HG03575 (cell line): ENCODE data around the gene CTBP1.

Source experiments
- ATAC-seq: cut with Tn5 transposase; IDR thresholded peaks from one replicate; pipeline ENCODE4 v1.9.1; 2021; ENCODE audit not compliant: unreplicated experiment, insufficient number of reproducible peaks, low FRiP score; ENCODE audit errors: extremely low read depth

CTBP1 gene

GRCh38 chr4:1230971-1231636, 17.8 kb downstream of the CTBP1 start:
- no peak for ATAC-seq

- ATAC-seq, result no peak
Observed at GRCh38 chr4:1230316-1230715, 18.6 kb downstream of the CTBP1 start.

- ATAC-seq, result no peak
Observed at GRCh38 chr4:1229117-1229849, 19.6 kb downstream of the CTBP1 start.

GRCh38 chr4:1227816-1228215, 21.1 kb downstream of the CTBP1 start:
- ATAC-seq, result no peak

GRCh38 chr4:1226598-1226997, 22.3 kb downstream of the CTBP1 start:
- ATAC-seq, result no peak

- ATAC-seq, result no peak
Observed at GRCh38 chr4:1226144-1226481, 22.8 kb downstream of the CTBP1 start.

GRCh38 chr4:1225272-1226143, 23.4 kb downstream of the CTBP1 start:
- no peak for ATAC-seq

GRCh38 chr4:1223841-1224809, 24.8 kb downstream of the CTBP1 start:
- ATAC-seq, result no peak

- ATAC-seq, result no peak
Observed at GRCh38 chr4:1222938-1223690, 25.8 kb downstream of the CTBP1 start.

GRCh38 chr4:1222036-1222789, 26.7 kb downstream of the CTBP1 start:
- ATAC-seq, result no peak

GRCh38 chr4:1221155-1221870, 27.6 kb downstream of the CTBP1 start:
- ATAC-seq, result no peak

- ATAC-seq, result no peak
Observed at GRCh38 chr4:1220566-1220965, 28.4 kb downstream of the CTBP1 start.

- ATAC-seq, result no peak
Observed at GRCh38 chr4:1219566-1219950, 29.4 kb downstream of the CTBP1 start.

GRCh38 chr4:1218634-1219565, 30.0 kb downstream of the CTBP1 start:
- peak; percentile 44 for ATAC-seq

- ATAC-seq, result no peak
Observed at GRCh38 chr4:1217366-1217765, 31.6 kb downstream of the CTBP1 start.

- no peak for ATAC-seq
Observed at GRCh38 chr4:1216869-1217294, 32.0 kb downstream of the CTBP1 start.
